Measurements from ENCODE around the gene LARGE1. TPM values are rescaled to one million over a fixed set of nuclear protein-coding genes. Genes with fewer than 3 reads are reported as not detected.
A peak's percentile ranks its signal among the peaks of the same experiment; 100 is the strongest.

Gene LARGE1
- 0.32 TPM for polyA plus RNA-seq (2012; ENCODE audit: insufficient read depth, insufficient read length, low read depth)

- TF ChIP-seq, protein P1, sequence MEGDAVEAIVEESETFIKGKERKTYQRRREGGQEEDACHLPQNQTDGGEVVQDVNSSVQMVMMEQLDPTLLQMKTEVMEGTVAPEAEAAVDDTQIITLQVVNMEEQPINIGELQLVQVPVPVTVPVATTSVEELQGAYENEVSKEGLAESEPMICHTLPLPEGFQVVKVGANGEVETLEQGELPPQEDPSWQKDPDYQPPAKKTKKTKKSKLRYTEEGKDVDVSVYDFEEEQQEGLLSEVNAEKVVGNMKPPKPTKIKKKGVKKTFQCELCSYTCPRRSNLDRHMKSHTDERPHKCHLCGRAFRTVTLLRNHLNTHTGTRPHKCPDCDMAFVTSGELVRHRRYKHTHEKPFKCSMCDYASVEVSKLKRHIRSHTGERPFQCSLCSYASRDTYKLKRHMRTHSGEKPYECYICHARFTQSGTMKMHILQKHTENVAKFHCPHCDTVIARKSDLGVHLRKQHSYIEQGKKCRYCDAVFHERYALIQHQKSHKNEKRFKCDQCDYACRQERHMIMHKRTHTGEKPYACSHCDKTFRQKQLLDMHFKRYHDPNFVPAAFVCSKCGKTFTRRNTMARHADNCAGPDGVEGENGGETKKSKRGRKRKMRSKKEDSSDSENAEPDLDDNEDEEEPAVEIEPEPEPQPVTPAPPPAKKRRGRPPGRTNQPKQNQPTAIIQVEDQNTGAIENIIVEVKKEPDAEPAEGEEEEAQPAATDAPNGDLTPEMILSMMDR (IDR thresholded peaks at IDR 0.05; ENCODE audit: low read depth, low read length), result no peak
- Histone ChIP-seq H3K4me3 (ENCODE audit: low read depth, low read length) (peak within 1 kb of the TSS; percentile 50), H3K36me3 (no peaks in the 10 kb centered on the region)
Observed at GRCh38 chr22:33920197-33920540, at the start of gene LARGE1. TSS of gene LARGE1 (minus strand) at chr22:33920476.

GRCh38 chr22:33969045-33969444 lies 48.8 kb upstream of the LARGE1 start:
- H3K36me3 ChIP-seq, result no peaks in the 10 kb centered on the region
- TF ChIP-seq, protein P1 (IDR thresholded peaks at IDR 0.05; ENCODE audit: low read depth, low read length), result no peak
- H3K4me3 ChIP-seq (ENCODE audit: low read depth, low read length), result no peak overlapping the region
- no peaks in the 10 kb centered on the region for H3K27me3 ChIP-seq
- DNase-seq, result no peak
- no peaks in the 10 kb centered on the region for H3K4me1 ChIP-seq
- H3K9me3 ChIP-seq, result no peaks in the 10 kb centered on the region

More at GRCh38 chr22:33920197-33920540, at the start of gene LARGE1:
- H3K9me3 ChIP-seq, result no peaks in the 10 kb centered on the region
- no peaks in the 10 kb centered on the region for H3K4me1 ChIP-seq
- peaks cover 42% of the 10 kb centered on the region for H3K27me3 ChIP-seq
- peak; percentile 39 for DNase-seq

DNA sequence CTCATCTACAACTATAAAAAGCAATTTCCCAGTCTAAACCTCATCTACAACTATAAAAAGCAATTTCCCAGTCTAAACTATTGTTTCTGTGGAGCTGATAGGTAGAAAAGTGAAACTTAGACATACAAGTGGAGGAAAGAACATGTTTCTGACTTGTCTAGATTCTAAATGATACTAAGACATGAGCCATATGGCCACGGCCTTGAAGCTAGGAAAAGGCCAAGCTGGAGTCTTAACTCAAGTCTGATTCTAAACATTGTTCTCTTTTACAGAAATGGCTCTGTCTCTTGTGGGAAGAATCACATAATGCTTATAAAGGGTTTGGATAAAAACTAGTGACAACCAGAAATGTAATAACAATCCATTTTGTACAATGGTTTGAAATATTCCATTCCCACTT lies 43.8 kb upstream of the LARGE1 start:
- H3K4me1 ChIP-seq, result no peaks in the 10 kb centered on the region
- no peaks in the 10 kb centered on the region for H3K36me3 ChIP-seq
- no peaks in the 10 kb centered on the region for H3K9me3 ChIP-seq
- no peak for DNase-seq
- TF ChIP-seq, protein P1 (IDR thresholded peaks at IDR 0.05; ENCODE audit: low read depth, low read length), result no peak
- H3K4me3 ChIP-seq (ENCODE audit: low read depth, low read length), result no peak overlapping the region
- no peaks in the 10 kb centered on the region for H3K27me3 ChIP-seq

GRCh38 chr22:33962409-33962808 lies 42.1 kb upstream of the LARGE1 start:
- Histone ChIP-seq H3K36me3 (no peaks in the 10 kb centered on the region), H3K4me1 (no peaks in the 10 kb centered on the region), H3K4me3 (ENCODE audit: low read depth, low read length) (no peak overlapping the region), H3K9me3 (no peaks in the 10 kb centered on the region), H3K27me3 (no peaks in the 10 kb centered on the region)
- TF ChIP-seq, protein P1 (IDR thresholded peaks at IDR 0.05; ENCODE audit: low read depth, low read length), result no peak
- DNase-seq, result no peak

DNA sequence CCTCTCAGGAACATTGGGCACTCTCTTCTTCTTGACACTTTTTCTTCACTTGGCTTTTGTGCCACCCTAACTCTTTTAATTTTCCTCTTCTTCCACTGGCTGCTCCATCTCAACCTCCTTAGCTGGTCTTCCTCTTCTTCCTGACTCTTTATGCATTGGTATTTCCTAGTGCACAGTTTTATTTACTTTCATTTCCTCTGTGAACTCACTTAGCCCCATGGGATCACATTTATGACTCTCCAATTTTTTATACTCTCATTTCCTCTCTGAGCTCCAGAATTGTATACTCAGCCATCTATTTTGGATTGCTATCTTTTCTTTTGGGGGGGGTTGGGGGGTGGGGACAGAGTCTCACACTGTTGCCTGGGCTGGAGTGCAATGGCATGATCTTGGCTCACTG lies 38.5 kb upstream of the LARGE1 start:
- Histone ChIP-seq H3K36me3 (no peaks in the 10 kb centered on the region), H3K27me3 (no peaks in the 10 kb centered on the region), H3K9me3 (peaks cover 2% of the 10 kb centered on the region; the same call in 1 of the 2 replicates), H3K4me1 (no peaks in the 10 kb centered on the region), H3K4me3 (ENCODE audit: low read depth, low read length) (no peak overlapping the region)
- no peak for DNase-seq
- TF ChIP-seq, protein P1 (IDR thresholded peaks at IDR 0.05; ENCODE audit: low read depth, low read length), result no peak

DNA sequence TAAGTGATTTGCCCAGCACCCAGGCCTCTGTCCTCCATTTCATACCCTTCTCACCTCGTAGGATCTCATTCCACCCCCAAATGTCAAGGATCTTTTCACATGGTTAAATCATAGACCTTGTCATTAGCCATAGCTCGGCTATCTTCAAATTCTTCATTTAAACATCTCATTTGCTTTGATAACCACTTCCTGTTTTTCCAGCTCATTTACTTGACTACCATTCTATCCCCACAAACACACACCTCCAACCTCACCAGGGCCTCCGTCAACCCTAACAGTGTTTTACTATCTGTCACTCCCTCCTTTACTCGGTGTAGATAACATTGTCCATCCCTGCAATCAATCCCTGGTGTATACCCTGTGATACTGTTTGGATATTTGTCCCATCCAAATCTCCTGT lies 36.8 kb upstream of the LARGE1 start:
- H3K9me3 ChIP-seq, result peaks cover 2% of the 10 kb centered on the region; the same call in 1 of the 2 replicates
- H3K27me3 ChIP-seq, result no peaks in the 10 kb centered on the region
- H3K4me1 ChIP-seq, result no peaks in the 10 kb centered on the region
- TF ChIP-seq, protein P1 (IDR thresholded peaks at IDR 0.05; ENCODE audit: low read depth, low read length), result no peak
- H3K36me3 ChIP-seq, result no peaks in the 10 kb centered on the region
- DNase-seq, result no peak
- H3K4me3 ChIP-seq (ENCODE audit: low read depth, low read length), result no peak overlapping the region

Data from BE2C (cell line).